Measurements from ENCODE around the gene GALK1. TPM values are rescaled to one million over a fixed set of nuclear protein-coding genes. Genes with fewer than 3 reads are reported as not detected.

The GALK1 gene
- total RNA-seq, 1 experiment from 2014 or later: 36.7 TPM

DNA sequence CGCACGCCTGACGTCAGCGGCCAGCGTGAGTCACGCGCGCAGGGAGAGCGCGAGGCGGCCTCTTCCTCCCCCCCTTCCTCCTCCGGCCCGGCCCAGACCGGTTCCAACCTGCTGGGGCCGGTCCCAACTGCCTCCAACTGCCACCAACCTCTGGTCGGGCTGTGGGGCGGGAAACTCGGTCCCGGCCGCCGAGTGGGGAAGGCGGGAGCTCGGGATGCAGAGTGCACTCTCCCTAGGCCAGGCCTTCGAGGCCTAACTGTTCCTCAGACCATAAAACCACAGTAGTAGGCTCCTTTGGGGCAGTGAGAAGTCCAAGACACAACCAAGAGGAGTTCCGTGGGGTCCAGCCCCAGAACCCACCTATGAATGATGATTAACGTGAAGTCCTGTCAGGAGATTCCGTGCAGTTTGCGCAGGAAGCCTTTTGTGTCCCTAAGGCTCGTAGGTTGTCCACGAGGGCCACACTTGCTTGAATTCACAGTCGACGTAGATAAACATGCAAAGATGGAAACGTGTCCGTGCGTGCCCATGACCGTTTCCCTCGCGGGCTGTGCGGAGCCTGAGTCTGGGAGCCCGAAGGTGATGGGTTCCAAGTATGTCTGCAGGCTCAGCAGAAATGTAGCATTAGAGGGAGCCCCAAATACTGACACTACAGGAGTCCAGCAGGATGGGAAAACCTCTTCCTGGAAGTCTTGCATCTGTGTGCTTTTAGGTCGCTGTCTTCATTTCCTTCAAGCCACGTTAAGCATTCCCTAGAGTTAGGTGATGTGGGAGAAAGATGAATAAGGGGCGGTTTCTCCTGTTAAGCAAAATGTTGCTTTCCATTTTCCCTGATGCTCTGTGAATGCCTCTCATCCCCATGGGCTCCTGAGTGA is 20.3 kb upstream of the GALK1 start:
- Histone ChIP-seq H2BK120ac (ENCODE audit: low read depth, low read length, poor library complexity, severe bottlenecking) (peak overlapping the region; percentile 97), H4K5ac (ENCODE audit: insufficient read length, low read depth, low read length) (peak overlapping the region; percentile 98), H3K56ac (ENCODE audit: insufficient read length, low read depth, low read length) (peak overlapping the region; percentile 97), H3K79me2 (ENCODE audit: insufficient read depth, low read length) (peaks cover 22% of the 10 kb centered on the region; the same call in 1 of the 2 replicates), H2BK12ac (ENCODE audit: insufficient read length, low read depth, low read length) (peak overlapping the region; percentile 5), H3K9ac (ENCODE audit: extremely low read depth, insufficient read length, low read length) (peak overlapping the region; percentile 98), H3K9me3 (ENCODE audit: control insufficient read depth, low read depth, low read length) (no peaks in the 10 kb centered on the region), H3K27ac (ENCODE audit: insufficient read length, low read depth, low read length) (peak overlapping the region; percentile 86), H3T11ph (ENCODE audit: low read length) (peak overlapping the region; percentile 95), H4K91ac (ENCODE audit: insufficient read length, low read depth, low read length) (peak overlapping the region; percentile 88), H3K4me2 (ENCODE audit: insufficient read depth, insufficient read length, low read length) (peak overlapping the region; percentile 70), H2BK5ac (ENCODE audit: insufficient read length, low read length) (peak overlapping the region; percentile 91), H3K14ac (ENCODE audit: insufficient read depth, low read length) (peak overlapping the region; percentile 99), H3K4me1 (ENCODE audit: insufficient read depth, low read length) (peaks cover 2% of the 10 kb centered on the region; the same call in 1 of the 2 replicates), H2BK15ac (ENCODE audit: low read depth, low read length) (no peak overlapping the region; the same call in 1 of the 2 replicates), H3K23me2 (ENCODE audit: insufficient read length, low read depth, low read length, poor library complexity, severe bottlenecking) (peaks cover 13% of the 10 kb centered on the region), H2BK20ac (ENCODE audit: low read depth, low read length, poor library complexity, severe bottlenecking) (no peak overlapping the region), H3K79me1 (ENCODE audit: insufficient read depth, low read depth, low read length, poor library complexity, severe bottlenecking) (peaks cover 3% of the 10 kb centered on the region), H3K4ac (ENCODE audit: low read depth, low read length) (peak overlapping the region; percentile 36; the same call in 1 of the 2 replicates), H2AK5ac (ENCODE audit: insufficient read length, low read length) (peak overlapping the region; percentile 36), H3K27me3 (ENCODE audit: insufficient read depth, low read length) (no peaks in the 10 kb centered on the region), H3K23ac (ENCODE audit: insufficient read length, low read depth, low read length) (no peak overlapping the region), H4K20me1 (ENCODE audit: control insufficient read depth, insufficient read depth, insufficient read length) (no peaks in the 10 kb centered on the region), H4K8ac (replicated peaks; ENCODE audit: insufficient read length, low read depth, low read length) (peak overlapping the region; percentile 74), H2AFZ (ENCODE audit: low read length) (no peak overlapping the region), H3K18ac (ENCODE audit: insufficient read length, low read depth, low read length) (peak overlapping the region; percentile 96)
- TF ChIP-seq, protein P1, sequence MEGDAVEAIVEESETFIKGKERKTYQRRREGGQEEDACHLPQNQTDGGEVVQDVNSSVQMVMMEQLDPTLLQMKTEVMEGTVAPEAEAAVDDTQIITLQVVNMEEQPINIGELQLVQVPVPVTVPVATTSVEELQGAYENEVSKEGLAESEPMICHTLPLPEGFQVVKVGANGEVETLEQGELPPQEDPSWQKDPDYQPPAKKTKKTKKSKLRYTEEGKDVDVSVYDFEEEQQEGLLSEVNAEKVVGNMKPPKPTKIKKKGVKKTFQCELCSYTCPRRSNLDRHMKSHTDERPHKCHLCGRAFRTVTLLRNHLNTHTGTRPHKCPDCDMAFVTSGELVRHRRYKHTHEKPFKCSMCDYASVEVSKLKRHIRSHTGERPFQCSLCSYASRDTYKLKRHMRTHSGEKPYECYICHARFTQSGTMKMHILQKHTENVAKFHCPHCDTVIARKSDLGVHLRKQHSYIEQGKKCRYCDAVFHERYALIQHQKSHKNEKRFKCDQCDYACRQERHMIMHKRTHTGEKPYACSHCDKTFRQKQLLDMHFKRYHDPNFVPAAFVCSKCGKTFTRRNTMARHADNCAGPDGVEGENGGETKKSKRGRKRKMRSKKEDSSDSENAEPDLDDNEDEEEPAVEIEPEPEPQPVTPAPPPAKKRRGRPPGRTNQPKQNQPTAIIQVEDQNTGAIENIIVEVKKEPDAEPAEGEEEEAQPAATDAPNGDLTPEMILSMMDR (conservative IDR thresholded peaks at IDR 0.05): no peak
- no peak for DNase-seq
- peaks cover 0 to 7% (median 4%) of the 10 kb centered on the region in 3 experiments; a peak in 6 of 7 replicates for H3K36me3 Mint-ChIP-seq (ENCODE audit: insufficient read depth in 1 of 3, low read depth in 3 of 3)
- H3K4me1 Mint-ChIP-seq: peaks cover 29 to 33% of the 10 kb centered on the region in 2 experiments
- H3K27me3 Mint-ChIP-seq (ENCODE audit: low read depth): no peaks in the 10 kb centered on the region
- no CpG with 5 or more reads among the region's 43 CpGs for WGBS (ENCODE audit: extremely low coverage, insufficient read length, low lambda C conversion rate)
- H3K9me3 Mint-ChIP-seq: no peaks in the 10 kb centered on the region
- H3K27ac Mint-ChIP-seq: peak overlapping the region; percentile 99 to 100 (median 99)
- H3K4me3 Mint-ChIP-seq: peak overlapping the region; percentile 90 to 95
